ENCODE measurements around the gene GGTLC1.

DNA sequence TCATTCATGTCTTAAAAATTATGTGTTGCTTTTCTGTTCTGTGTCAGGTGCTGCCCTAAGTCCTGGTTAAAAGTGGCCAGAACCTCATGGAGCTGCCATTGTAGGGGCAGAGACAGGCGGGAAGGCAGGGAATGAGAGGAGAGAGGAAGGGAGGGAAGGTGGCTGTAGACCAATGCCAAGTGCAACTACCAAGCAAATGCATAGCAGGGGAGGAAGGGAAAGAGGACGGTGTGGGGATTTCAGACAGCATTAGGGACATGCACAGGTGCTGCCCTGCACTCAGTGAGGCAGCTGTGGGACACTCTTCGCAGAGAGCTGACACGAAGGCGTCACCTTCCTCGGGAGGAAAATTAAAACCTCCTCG lies 21.0 kb downstream of the GGTLC1 start:
- TF ChIP-seq, protein P1, sequence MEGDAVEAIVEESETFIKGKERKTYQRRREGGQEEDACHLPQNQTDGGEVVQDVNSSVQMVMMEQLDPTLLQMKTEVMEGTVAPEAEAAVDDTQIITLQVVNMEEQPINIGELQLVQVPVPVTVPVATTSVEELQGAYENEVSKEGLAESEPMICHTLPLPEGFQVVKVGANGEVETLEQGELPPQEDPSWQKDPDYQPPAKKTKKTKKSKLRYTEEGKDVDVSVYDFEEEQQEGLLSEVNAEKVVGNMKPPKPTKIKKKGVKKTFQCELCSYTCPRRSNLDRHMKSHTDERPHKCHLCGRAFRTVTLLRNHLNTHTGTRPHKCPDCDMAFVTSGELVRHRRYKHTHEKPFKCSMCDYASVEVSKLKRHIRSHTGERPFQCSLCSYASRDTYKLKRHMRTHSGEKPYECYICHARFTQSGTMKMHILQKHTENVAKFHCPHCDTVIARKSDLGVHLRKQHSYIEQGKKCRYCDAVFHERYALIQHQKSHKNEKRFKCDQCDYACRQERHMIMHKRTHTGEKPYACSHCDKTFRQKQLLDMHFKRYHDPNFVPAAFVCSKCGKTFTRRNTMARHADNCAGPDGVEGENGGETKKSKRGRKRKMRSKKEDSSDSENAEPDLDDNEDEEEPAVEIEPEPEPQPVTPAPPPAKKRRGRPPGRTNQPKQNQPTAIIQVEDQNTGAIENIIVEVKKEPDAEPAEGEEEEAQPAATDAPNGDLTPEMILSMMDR (conservative IDR thresholded peaks at IDR 0.05; ENCODE audit: low read length), result no peak
- no peak for TF ChIP-seq EZH2phosphoT487 (IDR thresholded peaks at IDR 0.05; ENCODE audit: borderline replicate concordance)

Data from Loucy (cell line).